Measurements from ENCODE around the gene IL2RA.

IL2RA gene

DNA sequence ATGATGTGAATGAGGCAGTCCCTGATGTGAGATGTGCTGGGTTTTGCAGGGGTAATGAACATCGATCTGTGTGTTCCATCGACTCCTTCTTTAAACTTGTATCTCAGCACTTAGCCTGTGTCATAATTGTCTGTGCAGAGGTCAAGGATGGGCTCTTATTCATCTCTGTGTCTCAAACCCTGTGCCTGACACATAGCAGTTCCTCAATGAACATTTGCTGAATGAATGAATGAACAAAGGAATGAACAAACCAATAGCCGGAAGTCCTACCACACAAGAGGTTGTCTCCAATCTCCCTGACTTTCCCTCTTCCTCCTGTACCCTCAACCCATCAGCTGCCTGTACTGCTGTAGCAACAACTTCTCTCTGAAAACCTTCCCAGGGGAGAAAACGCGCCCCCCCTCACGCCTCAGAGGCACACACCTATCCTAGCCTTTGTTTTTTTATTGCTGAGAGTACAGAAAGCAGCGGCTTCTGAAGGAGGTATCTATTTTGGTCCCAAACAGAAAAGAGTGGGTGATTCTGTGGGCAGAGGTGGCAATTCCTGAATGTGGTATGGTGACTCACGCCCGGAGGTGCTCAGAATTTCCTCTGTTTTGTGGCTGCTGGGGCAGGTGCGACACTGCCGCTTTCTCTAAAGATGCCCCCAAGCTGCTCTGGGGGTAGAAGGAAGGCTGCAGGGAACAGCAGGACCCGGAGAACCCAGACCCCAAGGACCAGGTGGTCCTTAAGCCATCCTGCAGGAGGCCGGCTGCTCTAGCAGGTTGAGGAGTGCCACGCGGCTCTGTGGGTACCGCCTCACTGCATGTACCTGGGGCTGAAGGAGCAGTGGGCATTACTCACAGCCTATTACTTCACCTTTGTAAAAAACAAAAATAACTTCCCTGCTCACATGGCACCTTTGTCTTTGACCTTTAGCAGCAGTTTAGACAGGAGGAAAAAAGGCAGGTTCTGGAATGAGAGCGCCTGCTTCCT, 9.6 kb downstream of the IL2RA start:
- TF ChIP-seq, protein P1, sequence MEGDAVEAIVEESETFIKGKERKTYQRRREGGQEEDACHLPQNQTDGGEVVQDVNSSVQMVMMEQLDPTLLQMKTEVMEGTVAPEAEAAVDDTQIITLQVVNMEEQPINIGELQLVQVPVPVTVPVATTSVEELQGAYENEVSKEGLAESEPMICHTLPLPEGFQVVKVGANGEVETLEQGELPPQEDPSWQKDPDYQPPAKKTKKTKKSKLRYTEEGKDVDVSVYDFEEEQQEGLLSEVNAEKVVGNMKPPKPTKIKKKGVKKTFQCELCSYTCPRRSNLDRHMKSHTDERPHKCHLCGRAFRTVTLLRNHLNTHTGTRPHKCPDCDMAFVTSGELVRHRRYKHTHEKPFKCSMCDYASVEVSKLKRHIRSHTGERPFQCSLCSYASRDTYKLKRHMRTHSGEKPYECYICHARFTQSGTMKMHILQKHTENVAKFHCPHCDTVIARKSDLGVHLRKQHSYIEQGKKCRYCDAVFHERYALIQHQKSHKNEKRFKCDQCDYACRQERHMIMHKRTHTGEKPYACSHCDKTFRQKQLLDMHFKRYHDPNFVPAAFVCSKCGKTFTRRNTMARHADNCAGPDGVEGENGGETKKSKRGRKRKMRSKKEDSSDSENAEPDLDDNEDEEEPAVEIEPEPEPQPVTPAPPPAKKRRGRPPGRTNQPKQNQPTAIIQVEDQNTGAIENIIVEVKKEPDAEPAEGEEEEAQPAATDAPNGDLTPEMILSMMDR (IDR thresholded peaks at IDR 0.05; ENCODE audit: borderline replicate concordance, insufficient read depth, low read depth, low read length), result no peak
- no peak overlapping the region for H3K4me3 ChIP-seq (ENCODE audit: low read depth, low read length)

DNA sequence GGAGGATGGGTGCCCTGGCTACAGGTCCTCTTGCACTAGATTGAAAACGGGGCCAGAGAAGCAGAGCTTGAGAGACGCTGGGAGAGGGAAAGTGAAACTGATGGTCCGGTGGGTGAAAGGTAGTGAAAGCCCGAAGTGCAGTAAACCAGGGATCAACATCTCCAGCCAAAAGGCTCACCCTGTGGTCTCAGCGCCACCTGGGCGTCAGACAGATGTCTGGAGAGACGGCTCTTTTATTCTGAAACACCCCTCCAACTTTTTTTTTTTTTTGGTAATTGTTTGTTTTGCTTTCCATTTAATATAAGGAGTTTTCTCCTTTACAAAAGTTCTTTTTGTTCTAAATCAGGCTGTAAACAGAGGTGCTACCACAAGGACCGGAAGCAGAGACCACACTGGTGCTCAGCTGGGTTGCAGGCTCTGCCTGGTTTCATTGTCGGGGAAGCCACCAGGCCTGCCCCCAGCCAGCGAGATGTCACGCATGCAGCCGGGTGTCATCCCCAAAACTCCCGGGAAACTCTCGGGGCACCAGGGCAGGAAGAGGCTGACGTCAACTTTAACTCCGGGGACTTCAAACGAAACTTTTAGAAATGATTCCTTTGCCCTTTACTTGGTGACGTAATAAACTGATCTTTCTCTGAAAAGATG, 11.2 kb downstream of the IL2RA start:
- TF ChIP-seq, protein P1 (IDR thresholded peaks at IDR 0.05; ENCODE audit: borderline replicate concordance, insufficient read depth, low read depth, low read length), result 0 out of 2 replicates have a peak, but pooled peaks have one; percentile 20
- peak overlapping the region; percentile 33 for H3K4me3 ChIP-seq (ENCODE audit: low read depth, low read length)

DNA sequence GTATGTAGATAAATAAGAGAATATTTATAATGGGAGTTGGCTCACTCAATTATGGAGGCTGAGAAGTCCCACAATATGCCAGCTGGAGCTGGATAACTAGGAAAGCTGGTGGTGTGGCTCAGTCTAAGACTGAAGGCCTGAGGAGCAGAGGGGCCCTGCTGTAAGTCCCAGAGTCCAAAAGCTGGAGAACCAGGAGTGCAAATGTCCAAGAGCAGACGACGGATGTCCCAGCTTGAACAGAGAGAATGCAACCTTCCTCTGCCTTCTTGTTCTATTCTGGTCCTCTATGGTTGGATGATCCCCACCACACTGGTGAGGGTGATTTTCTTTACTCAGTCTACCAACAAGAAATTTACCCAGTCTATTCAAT, 13.2 kb downstream of the IL2RA start:
- TF ChIP-seq, protein P1 (IDR thresholded peaks at IDR 0.05; ENCODE audit: borderline replicate concordance, insufficient read depth, low read depth, low read length), result no peak
- no peak overlapping the region for H3K4me3 ChIP-seq (ENCODE audit: low read depth, low read length)

DNA sequence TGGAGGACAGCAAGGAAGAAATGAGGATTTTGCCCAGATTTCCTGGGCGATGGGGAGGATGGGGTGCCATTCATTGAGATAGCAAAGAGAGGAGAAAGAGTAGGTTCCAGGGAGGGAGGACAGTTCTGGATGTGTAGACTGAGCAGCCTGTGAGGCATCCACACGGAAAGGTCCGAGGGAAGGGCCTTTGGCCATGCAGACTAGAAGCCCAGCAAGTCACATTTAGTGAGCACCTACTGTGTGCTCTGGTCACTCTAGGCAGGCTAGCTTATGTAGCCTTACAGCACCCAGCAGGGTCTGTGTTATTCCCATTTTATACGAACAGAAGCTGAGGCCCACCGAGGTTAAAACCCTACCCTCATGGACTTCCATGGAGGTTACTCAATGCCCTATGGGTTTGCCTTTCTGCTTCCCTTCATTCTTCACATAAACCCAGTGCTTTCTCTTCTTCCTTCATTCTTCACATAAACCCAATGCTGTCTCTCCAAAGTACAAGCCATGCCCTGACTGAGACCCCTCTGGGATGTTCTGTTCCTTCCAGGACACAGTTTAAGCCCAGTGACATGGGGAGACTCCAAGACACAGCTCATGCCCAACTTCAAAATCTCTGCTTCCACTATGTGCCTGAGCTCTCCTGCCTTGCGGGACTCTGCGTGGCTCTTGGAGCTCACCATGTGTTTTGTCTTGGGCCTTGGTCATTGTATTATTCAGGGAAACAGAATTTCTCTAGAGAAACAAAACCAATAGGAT, 13.7 kb downstream of the IL2RA start:
- TF ChIP-seq, protein P1 (IDR thresholded peaks at IDR 0.05; ENCODE audit: borderline replicate concordance, insufficient read depth, low read depth, low read length), result no peak

DNA sequence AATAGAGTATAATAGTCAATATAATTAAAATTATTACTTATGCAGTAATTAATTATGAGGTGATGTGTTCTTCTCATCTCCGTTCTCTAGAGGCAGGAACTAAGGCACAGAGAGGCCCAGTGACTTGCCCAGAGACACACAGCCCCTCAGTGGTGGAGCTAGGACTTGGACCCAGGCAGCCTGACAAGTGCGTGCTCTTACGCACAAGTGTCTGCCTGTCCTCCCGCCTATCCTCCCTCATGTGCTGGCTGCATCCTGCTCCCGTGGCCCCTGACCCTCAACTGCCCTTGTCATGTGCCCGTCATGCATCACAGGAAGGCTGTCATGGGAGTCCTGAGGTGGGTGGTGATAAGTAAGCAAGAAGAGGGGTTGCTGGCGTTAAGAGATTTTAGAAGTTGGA, 14.3 kb downstream of the IL2RA start:
- TF ChIP-seq, protein P1 (IDR thresholded peaks at IDR 0.05; ENCODE audit: borderline replicate concordance, insufficient read depth, low read depth, low read length), result no peak
- H3K4me3 ChIP-seq (ENCODE audit: low read depth, low read length), result no peak overlapping the region

More for the DNA sequence above, 13.7 kb downstream of the IL2RA start:
- no peak overlapping the region for H3K4me3 ChIP-seq (ENCODE audit: low read depth, low read length)

DNA sequence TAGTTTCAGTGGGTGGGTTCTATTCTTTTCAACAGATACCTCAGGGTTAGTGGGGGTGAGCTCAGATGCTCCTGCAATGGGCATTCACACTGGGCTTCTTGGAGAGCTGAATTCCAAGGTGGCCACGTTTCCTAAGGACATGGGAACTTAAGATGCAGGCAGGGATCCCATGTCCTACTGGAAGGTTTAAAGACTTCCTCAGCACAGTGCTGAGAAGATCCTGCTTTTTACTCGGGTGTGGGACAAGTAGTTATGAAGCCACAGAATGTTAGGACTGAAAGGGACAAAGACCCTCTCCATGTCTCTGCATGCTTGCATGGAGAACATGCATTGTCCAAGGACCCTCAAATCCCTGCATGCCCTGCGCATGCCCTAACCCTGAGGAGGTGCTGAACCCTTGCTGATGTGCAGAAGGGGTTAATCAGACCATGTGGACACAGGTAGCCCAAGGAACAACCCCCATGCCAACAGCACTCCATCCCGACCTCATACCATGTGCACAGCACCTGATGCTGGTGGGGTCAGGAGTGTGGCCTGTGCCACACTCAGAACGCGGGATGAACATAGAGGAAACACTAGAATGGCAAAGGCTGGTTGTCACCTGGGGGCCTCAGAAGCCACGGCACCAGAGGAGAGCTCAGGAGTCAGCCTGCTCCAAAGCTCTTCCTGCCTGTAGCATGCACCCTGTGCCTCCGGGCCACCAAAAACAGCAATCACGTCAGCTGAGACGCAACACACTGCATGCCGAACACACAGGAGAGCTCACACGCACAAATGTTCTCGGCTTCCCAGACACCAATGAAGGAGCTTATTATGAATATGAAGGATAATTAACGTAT, 15.2 kb downstream of the IL2RA start:
- H3K4me3 ChIP-seq (ENCODE audit: low read depth, low read length), result no peak overlapping the region
- TF ChIP-seq, protein P1 (IDR thresholded peaks at IDR 0.05; ENCODE audit: borderline replicate concordance, insufficient read depth, low read depth, low read length), result no peak

Data from GM12875 (cell line).